ENCODE measurements around the gene MBOAT1. TPM values are rescaled to one million over a fixed set of nuclear protein-coding genes. Genes with fewer than 3 reads are reported as not detected.

MBOAT1 gene
- total RNA-seq, 2 experiments from 2014 or later = not detected

GRCh38 chr6:20134613-20135012 lies 77.7 kb downstream of the MBOAT1 start:
- no peak for DNase-seq (ENCODE audit: low spot score)
- no TSS peak for BruUV-seq (replicated peaks)
- no peaks in the 10 kb centered on the region for H3K36me3 ChIP-seq (ENCODE audit: insufficient read depth, low read length)
- no peaks in the 10 kb centered on the region for H3K9me2 ChIP-seq (ENCODE audit: insufficient read depth, low read length)
- no peak overlapping the region for H3K27ac ChIP-seq (ENCODE audit: low read depth, low read length, poor library complexity, severe bottlenecking)
- intact Hi-C loops (cut with micrococcal nuclease; ENCODE audit: unreplicated experiment) = no loop called here
- no peaks in the 10 kb centered on the region for H3K4me1 ChIP-seq (ENCODE audit: insufficient read depth, low read length, poor library complexity, severe bottlenecking)
- CTCF ChIA-PET (ENCODE audit: unreplicated experiment) = no interaction called here
- no peak overlapping the region for H3K4me3 ChIP-seq (ENCODE audit: low read depth, low read length, poor library complexity, severe bottlenecking)
- H3K79me2 ChIP-seq (ENCODE audit: insufficient read depth, low read depth, low read length) = no peaks in the 10 kb centered on the region
- no peaks in the 10 kb centered on the region for H3K9me3 ChIP-seq (ENCODE audit: low read length)
- no peak overlapping the region for H2AFZ ChIP-seq (ENCODE audit: low read length)
- no peak for TF ChIP-seq EZH2phosphoT487 (IDR thresholded peaks at IDR 0.05; ENCODE audit: borderline replicate concordance, low read depth, low read length)
- TF ChIP-seq, protein P1, sequence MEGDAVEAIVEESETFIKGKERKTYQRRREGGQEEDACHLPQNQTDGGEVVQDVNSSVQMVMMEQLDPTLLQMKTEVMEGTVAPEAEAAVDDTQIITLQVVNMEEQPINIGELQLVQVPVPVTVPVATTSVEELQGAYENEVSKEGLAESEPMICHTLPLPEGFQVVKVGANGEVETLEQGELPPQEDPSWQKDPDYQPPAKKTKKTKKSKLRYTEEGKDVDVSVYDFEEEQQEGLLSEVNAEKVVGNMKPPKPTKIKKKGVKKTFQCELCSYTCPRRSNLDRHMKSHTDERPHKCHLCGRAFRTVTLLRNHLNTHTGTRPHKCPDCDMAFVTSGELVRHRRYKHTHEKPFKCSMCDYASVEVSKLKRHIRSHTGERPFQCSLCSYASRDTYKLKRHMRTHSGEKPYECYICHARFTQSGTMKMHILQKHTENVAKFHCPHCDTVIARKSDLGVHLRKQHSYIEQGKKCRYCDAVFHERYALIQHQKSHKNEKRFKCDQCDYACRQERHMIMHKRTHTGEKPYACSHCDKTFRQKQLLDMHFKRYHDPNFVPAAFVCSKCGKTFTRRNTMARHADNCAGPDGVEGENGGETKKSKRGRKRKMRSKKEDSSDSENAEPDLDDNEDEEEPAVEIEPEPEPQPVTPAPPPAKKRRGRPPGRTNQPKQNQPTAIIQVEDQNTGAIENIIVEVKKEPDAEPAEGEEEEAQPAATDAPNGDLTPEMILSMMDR (conservative IDR thresholded peaks at IDR 0.05; ENCODE audit: low read length) = no peak
- POLR2A ChIA-PET = interaction anchor here (0.7 kb wide), 2 partner anchors 13 to 974 kb away, joined by 4 to 5 read pairs; no protein-coding TSS in a partner anchor
- H4K20me1 ChIP-seq (ENCODE audit: insufficient read depth, low read length) = no peaks in the 10 kb centered on the region
- no peak overlapping the region for H3K4me2 ChIP-seq (ENCODE audit: low read length)

GRCh38 chr6:20129290-20130088 lies 82.8 kb downstream of the MBOAT1 start:
- Histone ChIP-seq H3K9me2 (ENCODE audit: insufficient read depth, low read length) (no peaks in the 10 kb centered on the region), H3K36me3 (ENCODE audit: insufficient read depth, low read length) (no peaks in the 10 kb centered on the region), H3K4me1 (ENCODE audit: insufficient read depth, low read length, poor library complexity, severe bottlenecking) (no peaks in the 10 kb centered on the region), H3K4me3 (ENCODE audit: low read depth, low read length, poor library complexity, severe bottlenecking) (no peak overlapping the region), H3K9me3 (ENCODE audit: low read length) (no peaks in the 10 kb centered on the region), H3K27ac (ENCODE audit: low read depth, low read length, poor library complexity, severe bottlenecking) (no peak overlapping the region), H2AFZ (ENCODE audit: low read length) (no peak overlapping the region), H3K79me2 (ENCODE audit: insufficient read depth, low read depth, low read length) (no peaks in the 10 kb centered on the region), H3K4me2 (ENCODE audit: low read length) (no peak overlapping the region), H4K20me1 (ENCODE audit: insufficient read depth, low read length) (no peaks in the 10 kb centered on the region)
- intact Hi-C loops (cut with micrococcal nuclease; ENCODE audit: unreplicated experiment) = loop anchor here (5.0 kb wide), 1 partner anchor 37 kb away; no protein-coding TSS in a partner anchor
- DNase-seq (ENCODE audit: low spot score) = no peak
- TF ChIP-seq, protein P1 (conservative IDR thresholded peaks at IDR 0.05; ENCODE audit: low read length) = no peak
- no peak for TF ChIP-seq EZH2phosphoT487 (IDR thresholded peaks at IDR 0.05; ENCODE audit: borderline replicate concordance, low read depth, low read length)
- BruUV-seq (replicated peaks) = no TSS peak
- ChIA-PET CTCF (ENCODE audit: unreplicated experiment) (no interaction called here), POLR2A (interaction anchor here (1.2 kb wide), 1 partner anchor 25 kb away, joined by 8 read pairs; no protein-coding TSS in a partner anchor)

GRCh38 chr6:20128018-20128417 lies 84.3 kb downstream of the MBOAT1 start:
- H3K27ac ChIP-seq (ENCODE audit: low read depth, low read length, poor library complexity, severe bottlenecking) = no peak overlapping the region
- H4K20me1 ChIP-seq (ENCODE audit: insufficient read depth, low read length) = no peaks in the 10 kb centered on the region
- no peaks in the 10 kb centered on the region for H3K4me1 ChIP-seq (ENCODE audit: insufficient read depth, low read length, poor library complexity, severe bottlenecking)
- H3K4me3 ChIP-seq (ENCODE audit: low read depth, low read length, poor library complexity, severe bottlenecking) = no peak overlapping the region
- BruUV-seq (replicated peaks) = no TSS peak
- H3K4me2 ChIP-seq (ENCODE audit: low read length) = no peak overlapping the region
- H3K79me2 ChIP-seq (ENCODE audit: insufficient read depth, low read depth, low read length) = no peaks in the 10 kb centered on the region
- intact Hi-C loops (cut with micrococcal nuclease; ENCODE audit: unreplicated experiment) = loop anchor here (5.0 kb wide), 1 partner anchor 36 kb away; no protein-coding TSS in a partner anchor
- no peaks in the 10 kb centered on the region for H3K36me3 ChIP-seq (ENCODE audit: insufficient read depth, low read length)
- no peaks in the 10 kb centered on the region for H3K9me2 ChIP-seq (ENCODE audit: insufficient read depth, low read length)
- TF ChIP-seq EZH2phosphoT487 (IDR thresholded peaks at IDR 0.05; ENCODE audit: borderline replicate concordance, low read depth, low read length) = no peak
- TF ChIP-seq, protein P1 (conservative IDR thresholded peaks at IDR 0.05; ENCODE audit: low read length) = no peak
- no peak for DNase-seq (ENCODE audit: low spot score)
- no peak overlapping the region for H2AFZ ChIP-seq (ENCODE audit: low read length)
- CTCF ChIA-PET (ENCODE audit: unreplicated experiment) = no interaction called here
- POLR2A ChIA-PET = no interaction called here
- no peaks in the 10 kb centered on the region for H3K9me3 ChIP-seq (ENCODE audit: low read length)
